COLO829 (cell line): ENCODE measurements around the gene PHTF2.
A peak's percentile ranks its signal among the peaks of the same experiment; 100 is the strongest.

Source experiments
- DNase-seq: peaks from one replicate; pipeline ENCODE4 v3.0.0; 2012; ENCODE audit warnings: low spot score

Gene PHTF2

DNA sequence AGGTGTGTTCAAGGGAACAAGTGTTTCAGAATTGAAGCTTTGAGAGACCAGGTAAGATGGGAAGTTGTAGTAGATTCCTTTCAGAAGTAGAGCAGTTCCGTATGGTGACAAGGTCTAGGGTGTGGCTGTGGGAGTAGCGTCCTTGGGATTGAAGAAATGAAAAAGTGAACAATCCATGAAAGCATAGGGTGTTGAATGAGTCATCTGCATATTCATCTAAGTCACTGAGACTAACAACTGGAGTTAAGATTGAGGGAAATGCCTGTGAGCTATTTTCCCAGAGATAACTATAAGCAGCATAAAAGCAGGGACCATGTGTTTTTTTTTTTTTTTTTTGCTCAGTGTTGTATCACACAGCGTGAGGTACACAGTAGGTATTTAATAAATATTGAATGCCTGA, 134.8 kb downstream of the PHTF2 start:
- peak; percentile 62 for DNase-seq

DNA sequence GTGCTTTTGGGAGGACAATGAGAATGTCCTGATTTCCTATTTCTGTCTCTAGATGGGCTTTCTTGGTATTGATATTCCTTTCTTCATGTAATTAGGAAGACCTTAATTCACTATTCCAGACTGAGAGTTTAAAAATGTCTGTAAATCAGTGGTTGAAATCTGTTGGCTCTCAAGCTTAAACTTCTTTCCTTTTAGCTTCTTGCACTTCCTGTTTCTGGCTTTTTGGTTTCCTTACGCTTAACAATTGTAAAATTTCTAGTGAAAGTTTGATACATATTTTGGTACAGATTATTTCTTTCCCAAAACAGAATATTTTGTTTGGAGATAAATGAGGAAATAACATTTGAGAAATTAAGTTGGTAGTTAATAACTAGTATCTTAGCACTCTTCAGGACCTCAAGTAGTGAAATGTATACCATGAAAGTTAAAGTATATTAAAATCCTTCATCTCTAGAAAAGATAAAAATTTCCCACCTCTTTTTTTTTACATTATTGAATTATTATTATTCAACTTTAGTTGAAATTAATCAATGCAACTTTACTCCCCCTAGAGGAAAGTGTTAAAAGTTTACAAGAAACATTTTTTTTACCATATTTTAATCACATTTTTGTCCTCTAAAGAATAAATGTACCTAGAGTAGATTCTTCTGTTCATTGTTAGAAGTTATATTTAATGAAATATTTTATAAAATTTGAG, 137.2 kb downstream of the PHTF2 start:
- DNase-seq, result peak; percentile 21

GRCh38 chr7:77940647-77941046, 142.1 kb downstream of the PHTF2 start:
- DNase-seq, result peak; percentile 42

GRCh38 chr7:77942431-77942830, 143.9 kb downstream of the PHTF2 start:
- no peak for DNase-seq

GRCh38 chr7:77944183-77945182, 145.9 kb downstream of the PHTF2 start:
- no peak for DNase-seq

- no peak for DNase-seq
Observed at GRCh38 chr7:77950548-77950947, 152.0 kb downstream of the PHTF2 start.

DNA sequence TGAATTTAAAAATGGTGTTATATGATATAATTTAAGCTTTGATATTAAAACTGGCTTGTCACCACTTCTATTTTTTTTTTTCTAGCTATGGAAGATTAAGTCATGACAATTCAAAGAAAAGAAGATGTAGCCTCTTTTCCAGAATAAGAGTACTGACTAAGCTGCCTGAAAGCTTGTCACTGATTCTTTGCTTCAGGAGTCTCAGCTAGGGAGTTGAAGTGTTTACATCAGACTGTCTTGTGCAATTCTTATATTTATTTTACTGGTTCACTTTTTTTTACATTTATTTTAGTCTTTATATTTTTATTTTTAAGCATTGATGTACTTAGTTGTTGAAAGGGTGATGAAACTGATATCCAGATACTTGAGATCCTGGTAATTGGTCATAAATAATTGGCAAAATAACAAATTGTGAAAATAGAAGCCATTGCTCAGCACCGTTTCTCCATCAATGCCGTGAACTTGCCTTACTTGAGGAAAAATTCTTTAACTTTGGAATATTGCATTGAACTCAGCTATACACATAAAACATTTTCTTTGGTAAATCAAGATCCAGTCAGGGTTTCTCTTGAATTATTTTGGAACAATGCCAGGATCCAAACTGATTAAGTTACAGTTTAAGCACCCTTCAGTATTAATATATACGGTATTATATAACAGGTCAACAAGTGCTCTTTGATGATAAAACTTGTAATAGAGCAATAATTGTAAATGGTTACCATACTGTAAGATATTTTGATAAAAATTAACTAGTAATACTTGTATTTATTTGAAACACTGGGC, 156.4 kb downstream of the PHTF2 start:
- DNase-seq, result no peak

DNA sequence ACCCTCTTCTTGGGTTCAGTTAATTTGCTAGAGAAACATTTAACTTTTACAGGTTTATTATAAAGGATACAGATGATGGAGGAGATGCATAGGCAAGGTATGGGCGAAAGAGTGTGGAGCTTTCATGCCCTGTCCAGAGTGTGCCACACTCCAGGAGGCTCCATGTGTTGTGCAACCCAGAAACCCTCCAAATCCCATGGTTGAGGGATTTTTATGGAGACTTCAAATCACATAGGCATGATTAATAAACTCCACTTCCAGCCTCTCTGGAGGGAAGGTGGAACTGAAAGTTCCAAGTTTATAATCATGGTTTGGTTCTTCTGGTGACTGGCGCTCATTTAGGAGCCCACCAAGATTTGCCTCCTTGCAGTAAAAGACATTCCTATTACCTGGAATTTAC, 159.9 kb downstream of the PHTF2 start:
- no peak for DNase-seq

DNA sequence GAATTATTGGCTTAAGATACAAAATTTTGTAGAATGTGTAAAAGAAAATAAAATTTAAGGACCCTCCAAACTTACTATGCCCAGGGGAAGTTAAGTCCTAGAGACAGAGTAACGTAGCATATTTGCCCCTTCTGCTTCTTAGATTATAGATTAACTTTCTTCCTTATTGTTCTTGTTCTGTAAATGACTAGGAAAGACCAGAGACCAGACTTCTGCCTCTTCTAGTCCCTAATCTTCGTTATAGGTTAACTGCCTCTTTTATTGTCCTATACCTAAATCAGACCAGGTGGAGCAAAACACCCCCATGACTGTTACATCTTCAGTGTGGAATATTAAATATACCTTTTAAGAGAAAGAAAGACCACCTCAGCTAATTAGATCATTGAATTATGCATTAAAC, 160.5 kb downstream of the PHTF2 start:
- DNase-seq, result no peak

GRCh38 chr7:77960336-77960735, 161.8 kb downstream of the PHTF2 start:
- DNase-seq, result no peak

DNA sequence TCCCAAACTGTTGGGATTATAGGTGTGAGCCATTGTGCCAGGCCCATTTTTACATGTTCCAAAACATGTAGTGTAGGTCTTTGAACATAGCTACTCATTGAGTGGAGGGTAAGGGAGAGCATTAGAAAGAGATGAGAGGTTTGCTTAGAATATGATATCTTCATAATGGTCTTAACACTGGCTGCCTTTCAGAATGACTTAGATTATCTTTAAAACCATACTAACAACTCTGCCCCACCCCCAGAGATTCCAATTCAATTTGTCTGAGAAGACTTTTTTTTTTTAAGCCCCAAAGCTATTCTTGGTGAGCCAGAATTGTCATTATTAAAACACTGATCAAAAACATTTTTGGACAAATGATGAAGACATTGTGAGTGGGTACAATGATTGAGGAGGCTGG, 168.9 kb downstream of the PHTF2 start:
- DNase-seq, result no peak

- no peak for DNase-seq
Observed at GRCh38 chr7:77971726-77972125, 173.2 kb downstream of the PHTF2 start.

GRCh38 chr7:77975672-77976480, 177.3 kb downstream of the PHTF2 start:
- DNase-seq, result no peak

DNA sequence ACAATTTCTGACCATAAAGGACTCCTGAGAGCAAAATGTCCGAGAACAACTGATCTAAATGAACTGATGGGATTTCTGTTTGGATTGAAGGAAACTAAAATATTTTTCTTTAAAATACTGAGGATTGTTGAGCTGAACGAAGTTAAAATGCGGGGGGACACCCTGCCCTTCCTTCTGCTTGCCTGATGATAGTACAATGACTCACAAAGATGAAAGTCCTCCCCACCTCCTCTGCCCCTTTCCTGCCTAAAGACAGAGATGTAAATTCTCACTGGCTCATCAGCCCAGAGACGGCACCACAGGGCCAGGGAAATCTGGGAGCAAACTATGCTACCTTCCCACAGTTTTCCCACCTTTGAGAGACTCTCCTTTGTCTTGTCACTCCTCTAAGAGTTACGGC, 180.6 kb downstream of the PHTF2 start:
- DNase-seq, result no peak

DNA sequence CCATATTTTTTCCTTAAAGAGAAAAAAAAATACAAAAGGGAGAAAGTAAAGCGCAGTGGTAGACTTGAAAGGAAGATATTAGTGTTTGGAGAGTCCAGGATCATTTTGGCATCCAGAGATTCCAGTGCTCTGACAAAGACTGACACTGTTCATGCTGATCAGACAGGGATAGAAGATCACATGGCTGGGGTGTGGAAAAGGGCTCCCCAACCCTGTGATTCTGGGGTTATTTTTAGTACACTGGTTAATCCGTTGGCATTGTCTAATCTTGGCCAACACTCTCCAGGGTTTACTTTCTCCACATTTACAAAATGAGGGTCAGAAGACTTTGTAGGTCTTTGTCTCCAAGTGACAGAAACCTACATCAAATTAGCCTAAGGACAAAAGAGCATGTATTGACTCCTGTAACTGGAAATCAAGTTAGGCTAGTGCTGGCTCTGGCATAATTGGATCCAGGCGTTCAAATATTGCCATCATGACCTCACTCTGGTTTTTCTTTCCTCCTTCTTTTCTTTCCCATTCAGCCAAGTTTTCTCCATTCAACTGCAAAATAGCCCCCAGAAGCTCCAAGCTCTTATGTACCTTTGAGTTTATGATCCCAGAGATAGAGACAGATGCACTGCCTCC, 181.6 kb downstream of the PHTF2 start:
- DNase-seq, result no peak

GRCh38 chr7:77982926-77983550, 184.5 kb downstream of the PHTF2 start:
- no peak for DNase-seq

DNA sequence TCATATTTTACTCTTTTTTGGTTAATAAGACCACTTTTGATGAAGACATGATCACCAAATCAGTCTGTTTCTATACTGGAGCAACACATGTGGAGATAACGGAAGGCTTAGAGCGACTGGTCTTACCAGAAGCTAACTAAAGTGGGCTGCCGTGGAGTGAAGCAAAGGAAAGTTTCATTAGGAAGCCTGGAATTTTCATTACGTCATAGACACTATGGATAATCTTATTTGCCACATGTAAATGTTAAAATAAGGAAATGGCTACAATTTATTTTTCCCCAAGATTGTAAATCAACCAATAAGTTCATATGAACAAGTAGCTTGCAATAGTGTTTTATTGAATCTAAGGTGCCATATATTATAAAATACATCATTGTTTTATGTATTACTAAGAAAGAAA, 185.4 kb downstream of the PHTF2 start:
- no peak for DNase-seq

GRCh38 chr7:77985232-77985973, 186.8 kb downstream of the PHTF2 start:
- DNase-seq, result no peak

- DNase-seq, result no peak
Observed at GRCh38 chr7:77985974-77986339, 187.4 kb downstream of the PHTF2 start.

DNA sequence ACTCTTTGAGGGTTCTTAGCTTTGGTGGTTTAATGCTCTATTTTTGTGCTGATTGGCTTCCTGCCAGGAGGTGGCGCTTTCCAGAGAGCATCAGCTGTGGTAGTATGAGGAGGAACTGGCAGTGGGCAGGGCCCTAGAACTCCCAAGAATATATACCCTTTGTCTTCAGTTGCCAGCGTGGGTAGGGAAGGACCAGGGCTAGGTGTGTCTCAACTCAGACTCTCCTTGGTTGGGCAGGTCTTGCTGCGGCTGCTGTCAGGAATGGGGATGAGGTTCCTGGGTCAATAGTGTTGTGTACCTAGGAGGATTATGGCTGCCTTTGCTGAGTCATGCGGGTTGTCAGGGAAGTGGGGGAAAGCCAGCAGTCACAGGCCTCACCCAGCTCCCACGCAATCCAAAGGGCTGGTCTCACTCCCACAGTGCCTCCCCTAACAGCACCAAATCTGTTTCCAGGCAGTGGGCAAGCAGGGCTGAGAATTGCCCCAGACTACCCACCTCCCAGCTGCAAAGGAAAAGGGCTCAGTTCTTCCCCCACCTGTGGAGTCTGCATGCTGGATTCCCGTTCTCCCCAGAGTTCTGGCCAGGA, 191.5 kb downstream of the PHTF2 start:
- DNase-seq, result no peak
